SU-DHL-6 (cell line): ENCODE results near the gene VEZT.

Experiments used
- H2AFZ ChIP-seq: fragments of 200-600 bp; sonication (generic); 2 replicates; pipeline ENCODE4 v1.6.1; 2014; ENCODE audit warnings: low read depth, mild to moderate bottlenecking, moderate library complexity, mixed read lengths, antibody characterized with exemption, low read length; ENCODE audit not compliant: severe bottlenecking
- H3F3A ChIP-seq: fragments of 200-600 bp; shearing (Covaris generic); 2 replicates; pipeline ENCODE4 v1.6.0; 2016; ENCODE audit warnings: antibody characterized with exemption, mild to moderate bottlenecking; ENCODE audit not compliant: insufficient read depth
- H3K27ac ChIP-seq: fragments of 200-600 bp; sonication (generic); 2 replicates; pipeline ENCODE4 v1.5.1; 2016; ENCODE audit warnings: low read depth, mild to moderate bottlenecking, low read length, moderate library complexity, mixed read lengths
- H3K27me3 ChIP-seq: fragments of 200-600 bp; sonication (generic), shearing (Covaris generic); 2 replicates; pipeline ENCODE4 v1.6.0; 2014; ENCODE audit warnings: mild to moderate bottlenecking, low read length
- H3K36me3 ChIP-seq: fragments of 200-600 bp; sonication (generic); 2 replicates; pipeline ENCODE4 v1.6.1; 2014; ENCODE audit warnings: mild to moderate bottlenecking, low read length, mixed read lengths
- H3K4me2 ChIP-seq: fragments of 300-600, 200-600 bp; shearing (Covaris generic), sonication (generic); 2 replicates; pipeline ENCODE4 v1.6.0; 2014; ENCODE audit warnings: low read length, low read depth, mild to moderate bottlenecking; ENCODE audit not compliant: poor library complexity, severe bottlenecking
- H3K4me3 ChIP-seq: fragments of 200-600 bp; sonication (generic); 2 replicates; pipeline ENCODE4 v1.5.1; 2014; ENCODE audit warnings: antibody characterized with exemption, low read length, mild to moderate bottlenecking, mixed read lengths; ENCODE audit not compliant: insufficient read depth, poor library complexity, severe bottlenecking
- H3K79me2 ChIP-seq: fragments of 200-600 bp; sonication (generic); 2 replicates; pipeline ENCODE4 v1.6.1; 2014; ENCODE audit warnings: mild to moderate bottlenecking, low read length, moderate library complexity; ENCODE audit not compliant: insufficient read depth
- H3K9ac ChIP-seq: fragments of 200-600 bp; sonication (generic); 2 replicates; pipeline ENCODE4 v1.7.0; 2014; ENCODE audit warnings: mild to moderate bottlenecking, low read length
- H3K9me2 ChIP-seq: fragments of 200-600 bp; sonication (generic); replicated peaks from 2 replicates; pipeline ENCODE4 v1.6.1; 2014; ENCODE audit warnings: low read length; ENCODE audit not compliant: insufficient read depth
- H3K9me3 ChIP-seq: fragments of 200-600 bp; sonication (generic); 2 replicates; pipeline ENCODE4 v1.6.1; 2014; ENCODE audit warnings: low read length, mixed read lengths; ENCODE audit not compliant: insufficient read depth
- H4K20me1 ChIP-seq: fragments of 200-600 bp; sonication (generic); 2 replicates; pipeline ENCODE4 v1.6.1; 2014; ENCODE audit warnings: low read depth, mild to moderate bottlenecking, antibody characterized with exemption, low read length, moderate library complexity, mixed read lengths
- CTCF ChIP-seq: fragments of 200-600 bp; sonication (generic); IDR thresholded peaks from one replicate; pipeline ENCODE4 v1.5.1; 2017; ENCODE audit warnings: antibody characterized with exemption, mild to moderate bottlenecking, low read length, moderate library complexity; ENCODE audit not compliant: insufficient read depth, poor library complexity, severe bottlenecking
- EZH2phosphoT487 ChIP-seq: fragments of 200-600 bp; sonication (generic), shearing (Covaris generic); conservative IDR thresholded peaks from 2 replicates; pipeline ENCODE4 v1.6.1; 2018; ENCODE audit warnings: mild to moderate bottlenecking, antibody characterized with exemption, low read length, moderate library complexity, mixed read lengths

VEZT gene

GRCh38 chr12:95265765-95266164, 48.2 kb downstream of the VEZT start:
- Histone ChIP-seq H3K27ac (no peak overlapping the region), H3K4me2 (no peak overlapping the region), H3K4me3 (no peak overlapping the region), H2AFZ (no peak overlapping the region), H3K9ac (no peak overlapping the region), H3K9me2 (no peaks in the 10 kb centered on the region), H3K36me3 (peaks cover 29% of the 10 kb centered on the region; the same call in 1 of the 2 replicates), H4K20me1 (no peaks in the 10 kb centered on the region), H3K79me2 (0 out of 2 replicates have a peak, but pooled peaks cover 4% of the 10 kb centered on the region), H3K9me3 (no peaks in the 10 kb centered on the region), H3K27me3 (no peaks in the 10 kb centered on the region), H3F3A (no peaks in the 10 kb centered on the region)
- no peak for TF ChIP-seq CTCF
- TF ChIP-seq EZH2phosphoT487 = no peak

DNA sequence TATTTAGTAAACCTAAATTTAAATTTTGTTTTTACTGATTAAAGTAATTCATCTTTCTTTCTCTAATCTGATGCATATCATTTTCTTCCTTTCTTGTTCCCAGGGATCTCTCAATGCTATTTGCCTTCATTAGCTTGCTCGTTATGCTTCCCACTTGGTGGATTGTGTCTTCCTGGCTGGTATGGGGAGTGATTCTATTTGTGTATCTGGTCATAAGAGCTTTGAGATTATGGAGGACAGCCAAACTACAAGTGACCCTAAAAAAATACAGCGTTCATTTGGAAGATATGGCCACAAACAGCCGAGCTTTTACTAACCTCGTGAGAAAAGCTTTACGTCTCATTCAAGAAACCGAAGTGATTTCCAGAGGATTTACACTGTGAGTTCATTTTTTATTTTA, 48.6 kb downstream of the VEZT start:
- peaks cover 30% of the 10 kb centered on the region; the same call in 1 of the 2 replicates for H3K36me3 ChIP-seq

GRCh38 chr12:95269892-95270291, 52.3 kb downstream of the VEZT start:
- Histone ChIP-seq H2AFZ (no peak overlapping the region), H3K9me3 (no peaks in the 10 kb centered on the region), H3K9me2 (no peaks in the 10 kb centered on the region), H3K36me3 (peaks cover 31% of the 10 kb centered on the region; the same call in 1 of the 2 replicates), H3K9ac (no peak overlapping the region), H3K27me3 (no peaks in the 10 kb centered on the region), H3K4me2 (no peak overlapping the region), H3F3A (no peaks in the 10 kb centered on the region), H3K79me2 (no peaks in the 10 kb centered on the region; the same call in 1 of the 2 replicates), H3K27ac (no peak overlapping the region), H4K20me1 (no peaks in the 10 kb centered on the region), H3K4me3 (no peak overlapping the region)
- no peak for TF ChIP-seq CTCF
- no peak for TF ChIP-seq EZH2phosphoT487

More for the DNA sequence above, 48.6 kb downstream of the VEZT start:
- Histone ChIP-seq H3K9me3 (no peaks in the 10 kb centered on the region), H3K9ac (no peak overlapping the region), H3K27ac (no peak overlapping the region), H3F3A (no peaks in the 10 kb centered on the region), H3K4me2 (no peak overlapping the region), H2AFZ (no peak overlapping the region), H3K79me2 (0 out of 2 replicates have a peak, but pooled peaks cover 4% of the 10 kb centered on the region), H3K27me3 (no peaks in the 10 kb centered on the region), H4K20me1 (no peaks in the 10 kb centered on the region), H3K9me2 (no peaks in the 10 kb centered on the region), H3K4me3 (no peak overlapping the region)
- TF ChIP-seq EZH2phosphoT487 (no peak), CTCF (no peak)
